ENCODE results near the gene TMEM272. TPM values are rescaled to one million over a fixed set of nuclear protein-coding genes. Genes with fewer than 3 reads are reported as not detected.

Gene TMEM272
- total and polyA plus RNA-seq, 2 donors (not counting 3 experiments of a cell fraction or from before 2014, with no cell fraction given) = not detected

GRCh38 chr13:51823359-51823758 lies 21.6 kb downstream of the TMEM272 start:
- CTCF ChIA-PET = interaction anchor here (1.0 kb wide), 1 partner anchor 304 kb away, joined by 4 read pairs; no protein-coding TSS in a partner anchor
- POLR2A ChIA-PET = no interaction called here
- intact Hi-C loops (cut with micrococcal nuclease) = no loop called here

More at GRCh38 chr13:51823359-51823758, 21.6 kb downstream of the TMEM272 start:
- no peak for TF ChIP-seq MYC (IDR thresholded peaks at IDR 0.05; ENCODE audit: low read depth, low read length)
- no peak for TF ChIP-seq GATA2 (IDR thresholded peaks at IDR 0.05; ENCODE audit: insufficient read depth, insufficient read length, low read depth, low read length)
- TF ChIP-seq FOS (IDR thresholded peaks at IDR 0.05; ENCODE audit: borderline replicate concordance, insufficient read depth, low read length) = no peak
- no peak for TF ChIP-seq JUN (IDR thresholded peaks at IDR 0.05; ENCODE audit: borderline replicate concordance, insufficient read depth, insufficient read length, low read depth)
- no peak for TF ChIP-seq POLR2AphosphoS5 (IDR thresholded peaks at IDR 0.05; ENCODE audit: insufficient read depth, low read depth, low read length)
- no peak for TF ChIP-seq POLR2A (IDR thresholded peaks at IDR 0.05; ENCODE audit: low read depth, low read length)
- no peak for TF ChIP-seq EZH2 (IDR thresholded peaks at IDR 0.05; ENCODE audit: borderline replicate concordance, low read depth, low read length, severe bottlenecking)
- TF ChIP-seq, protein P1, sequence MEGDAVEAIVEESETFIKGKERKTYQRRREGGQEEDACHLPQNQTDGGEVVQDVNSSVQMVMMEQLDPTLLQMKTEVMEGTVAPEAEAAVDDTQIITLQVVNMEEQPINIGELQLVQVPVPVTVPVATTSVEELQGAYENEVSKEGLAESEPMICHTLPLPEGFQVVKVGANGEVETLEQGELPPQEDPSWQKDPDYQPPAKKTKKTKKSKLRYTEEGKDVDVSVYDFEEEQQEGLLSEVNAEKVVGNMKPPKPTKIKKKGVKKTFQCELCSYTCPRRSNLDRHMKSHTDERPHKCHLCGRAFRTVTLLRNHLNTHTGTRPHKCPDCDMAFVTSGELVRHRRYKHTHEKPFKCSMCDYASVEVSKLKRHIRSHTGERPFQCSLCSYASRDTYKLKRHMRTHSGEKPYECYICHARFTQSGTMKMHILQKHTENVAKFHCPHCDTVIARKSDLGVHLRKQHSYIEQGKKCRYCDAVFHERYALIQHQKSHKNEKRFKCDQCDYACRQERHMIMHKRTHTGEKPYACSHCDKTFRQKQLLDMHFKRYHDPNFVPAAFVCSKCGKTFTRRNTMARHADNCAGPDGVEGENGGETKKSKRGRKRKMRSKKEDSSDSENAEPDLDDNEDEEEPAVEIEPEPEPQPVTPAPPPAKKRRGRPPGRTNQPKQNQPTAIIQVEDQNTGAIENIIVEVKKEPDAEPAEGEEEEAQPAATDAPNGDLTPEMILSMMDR (IDR thresholded peaks at IDR 0.05; ENCODE audit: extremely low read depth in 1 of 2, insufficient read depth in 1 of 2, low read depth in 1 of 2, low read length in 2 of 2) = no peak
- no peak for TF ChIP-seq MAX (IDR thresholded peaks at IDR 0.05; ENCODE audit: insufficient read depth, insufficient read length)
- H3K79me2 ChIP-seq (ENCODE audit: control insufficient read depth, insufficient read depth, low read length) = no peaks in the 10 kb centered on the region
- BruUV-seq (replicated peaks) = no TSS peak
- no peak overlapping the region for H3K27ac ChIP-seq (ENCODE audit: insufficient read depth, low read depth, low read length)
- no peak overlapping the region for H3K4me3 ChIP-seq (replicated peaks in 1 of 3; ENCODE audit: insufficient read depth in 1 of 3, low read depth in 1 of 3, low read length in 3 of 3)
- H4K20me1 ChIP-seq (replicated peaks; ENCODE audit: control insufficient read depth, extremely low read depth, insufficient read depth, low read length) = no peaks in the 10 kb centered on the region
- H3K36me3 ChIP-seq (ENCODE audit: control insufficient read depth in 2 of 2, extremely low read depth in 1 of 2, insufficient read depth in 2 of 2, low read length in 2 of 2) = no peaks in the 10 kb centered on the region
- H2AFZ ChIP-seq (ENCODE audit: low read depth, low read length) = no peak overlapping the region
- no peak for DNase-seq (ENCODE audit: low read depth, low spot score)
- no peak for FAIRE-seq
- dilution Hi-C loops (cut with MboI; ENCODE audit: extremely low pct_ligation_motif_present, low sequenced_read_pairs) = no loop called here
- H3K4me2 ChIP-seq (ENCODE audit: insufficient read depth, low read length) = no peak overlapping the region
- peaks cover 11 to 14% of the 10 kb centered on the region in 2 experiments for H3K27me3 ChIP-seq (ENCODE audit: control insufficient read depth in 2 of 2, insufficient read depth in 2 of 2, low read length in 2 of 2)
- no peaks in the 10 kb centered on the region for H3K4me1 ChIP-seq (ENCODE audit: control insufficient read depth, extremely low read depth, insufficient read depth, low read length)
- H3K9ac ChIP-seq (replicated peaks; ENCODE audit: extremely low read depth, insufficient read depth, low read length) = no peak overlapping the region
- H3K9me1 ChIP-seq (replicated peaks; ENCODE audit: control insufficient read depth, extremely low read depth, insufficient read depth, low read length) = no peaks in the 10 kb centered on the region
- H3K9me3 ChIP-seq (replicated peaks; ENCODE audit: control insufficient read depth, insufficient read depth, low read length) = no peaks in the 10 kb centered on the region

All from endothelial cell of umbilical vein (primary cell).